ENCODE measurements around the gene RPTOR.

- TF ChIP-seq GATA2 (IDR thresholded peaks at IDR 0.05; ENCODE audit: low read depth, low read length) (no peak), GATA3 (IDR thresholded peaks at IDR 0.05; ENCODE audit: low read depth, low read length) (no peak)
Observed at GRCh38 chr17:80659651-80660050, 115.0 kb downstream of the RPTOR start.
